OCI-LY1 (cell line): ENCODE measurements around the gene HSPB2.
A peak's percentile ranks its signal among the peaks of the same experiment; 100 is the strongest.

Experiments
- H2AFZ ChIP-seq: fragments of 200-600 bp; sonication (generic), shearing (Covaris generic); 2 replicates; pipeline ENCODE4 v1.6.0; 2014; ENCODE audit warnings: antibody characterized with exemption, mild to moderate bottlenecking, low read length
- H3F3A ChIP-seq: fragments of 200-600 bp; sonication (generic), shearing (Covaris generic); 2 replicates; pipeline ENCODE4 v1.6.0; 2014; ENCODE audit warnings: mild to moderate bottlenecking, antibody characterized with exemption, low read length, moderate library complexity; ENCODE audit not compliant: insufficient read depth
- H3K27ac ChIP-seq: fragments of 200-600 bp; sonication (generic); 2 replicates; pipeline ENCODE4 v1.5.1; 2014; ENCODE audit warnings: low read length, mixed run types, mild to moderate bottlenecking, low read depth; ENCODE audit not compliant: poor library complexity, severe bottlenecking
- H3K27me3 ChIP-seq: fragments of 200-600 bp; sonication (generic); 2 replicates; pipeline ENCODE4 v1.6.0; 2014; ENCODE audit warnings: antibody characterized with exemption, mild to moderate bottlenecking, low read length, moderate library complexity; ENCODE audit not compliant: insufficient read depth
- H3K36me3 ChIP-seq: fragments of 200-600 bp; sonication (generic); 2 replicates; pipeline ENCODE4 v1.6.1; 2014; ENCODE audit warnings: mild to moderate bottlenecking, antibody characterized with exemption, low read length, moderate library complexity, mixed read lengths; ENCODE audit not compliant: insufficient read depth
- H3K4me1 ChIP-seq: fragments of 200-600 bp; sonication (generic); 2 replicates; pipeline ENCODE4 v1.5.1; 2014; ENCODE audit warnings: mild to moderate bottlenecking, low read length, moderate library complexity; ENCODE audit not compliant: insufficient read depth, severe bottlenecking
- H3K4me2 ChIP-seq: fragments of 200-600 bp; sonication (generic), shearing (Covaris generic); 2 replicates; pipeline ENCODE4 v1.6.1; 2014; ENCODE audit warnings: low read length
- H3K4me3 ChIP-seq: fragments of 200-600 bp; sonication (generic); 2 replicates; pipeline ENCODE4 v1.5.1; 2014; ENCODE audit warnings: low read length, low read depth, mild to moderate bottlenecking, mixed read lengths; ENCODE audit not compliant: poor library complexity, severe bottlenecking
- H3K79me2 ChIP-seq: fragments of 200-600 bp; shearing (Covaris generic); 2 replicates; pipeline ENCODE4 v1.6.1; 2016; ENCODE audit warnings: mixed run types, low read length, mixed read lengths; ENCODE audit not compliant: insufficient read depth
- H3K9ac ChIP-seq: fragments of 200-600 bp; sonication (generic), shearing (Covaris generic); 2 replicates; pipeline ENCODE4 v1.6.1; 2014; ENCODE audit warnings: mild to moderate bottlenecking, low read length, mixed read lengths
- H3K9me2 ChIP-seq: fragments of 200-600 bp; sonication (generic), shearing (Covaris generic); 2 replicates; pipeline ENCODE4 v1.6.1; 2014; ENCODE audit warnings: low read depth, mild to moderate bottlenecking, low read length, mixed read lengths
- H3K9me3 ChIP-seq: fragments of 200-600 bp; shearing (Covaris generic); 2 replicates; pipeline ENCODE4 v1.6.1; 2014; ENCODE audit warnings: low read length, mixed read lengths
- H4K20me1 ChIP-seq: fragments of 200-600 bp; sonication (generic), shearing (Covaris generic); 2 replicates; pipeline ENCODE4 v1.6.0; 2016; ENCODE audit warnings: mild to moderate bottlenecking, low read length; ENCODE audit not compliant: insufficient read depth
- CTCF ChIP-seq: fragments of 200-600 bp; sonication (generic), shearing (Covaris generic); IDR thresholded peaks from 2 replicates; pipeline ENCODE4 v1.5.1; 2017; ENCODE audit warnings: mild to moderate bottlenecking, antibody characterized with exemption, low read length, moderate library complexity, mixed read lengths
- EZH2 ChIP-seq: fragments of 200-600 bp; sonication (generic), shearing (Covaris generic); IDR thresholded peaks from 2 replicates; pipeline ENCODE4 v1.8.0; 2017; ENCODE audit warnings: borderline replicate concordance, mixed run types, mild to moderate bottlenecking, antibody characterized with exemption, low read length, moderate library complexity, mixed read lengths

Gene HSPB2

GRCh38 chr11:111912535-111912934 lies at the start of gene HSPB2:
Gene HSPB2, plus strand, starts transcription at chr11:111912734. Its CDS starts 96 bp downstream, at chr11:111912830.
- Histone ChIP-seq H3K27ac (no peak within 1 kb of the TSS), H3K9me2 (no peaks in the 10 kb centered on the region), H3K4me1 (no peaks in the 10 kb centered on the region), H2AFZ (no peak within 1 kb of the TSS), H3K36me3 (no peaks in the 10 kb centered on the region), H4K20me1 (no peaks in the 10 kb centered on the region), H3K79me2 (no peaks in the 10 kb centered on the region), H3K9ac (no peak within 1 kb of the TSS), H3K4me2 (no peak within 1 kb of the TSS), H3K9me3 (no peaks in the 10 kb centered on the region), H3F3A (no peaks in the 10 kb centered on the region), H3K27me3 (peaks cover 7% of the 10 kb centered on the region; the same call in 1 of the 2 replicates), H3K4me3 (no peak within 1 kb of the TSS)
- TF ChIP-seq EZH2 = no peak
- TF ChIP-seq CTCF = no peak

GRCh38 chr11:111870113-111870512 lies 42.4 kb upstream of the HSPB2 start:
- Histone ChIP-seq H3K4me2 (peak overlapping the region; percentile 91), H3K9me2 (no peaks in the 10 kb centered on the region), H3K36me3 (peaks cover 40% of the 10 kb centered on the region), H2AFZ (no peak overlapping the region), H3K4me3 (peak overlapping the region; percentile 80), H3K9ac (no peak overlapping the region; the same call in 1 of the 2 replicates), H3K27me3 (no peaks in the 10 kb centered on the region), H3K79me2 (no peaks in the 10 kb centered on the region), H3F3A (no peaks in the 10 kb centered on the region), H3K27ac (no peak overlapping the region), H4K20me1 (no peaks in the 10 kb centered on the region), H3K9me3 (no peaks in the 10 kb centered on the region), H3K4me1 (peaks cover 18% of the 10 kb centered on the region)
- TF ChIP-seq EZH2 (no peak), CTCF (no peak)

GRCh38 chr11:111870522-111870885 lies 42.0 kb upstream of the HSPB2 start:
- Histone ChIP-seq H4K20me1 (no peaks in the 10 kb centered on the region), H3K9me2 (no peaks in the 10 kb centered on the region), H3K4me2 (peak overlapping the region; percentile 91), H3K79me2 (no peaks in the 10 kb centered on the region), H3K9me3 (no peaks in the 10 kb centered on the region), H3K4me3 (peak overlapping the region; percentile 80), H3K4me1 (peaks cover 18% of the 10 kb centered on the region), H3F3A (no peaks in the 10 kb centered on the region), H3K27me3 (no peaks in the 10 kb centered on the region), H3K9ac (peak overlapping the region; percentile 85), H3K27ac (peak overlapping the region; percentile 8), H2AFZ (peak overlapping the region; percentile 96), H3K36me3 (peaks cover 40% of the 10 kb centered on the region)
- TF ChIP-seq CTCF (no peak), EZH2 (no peak)
